ENCODE data around the gene NLRC3. TPM values are rescaled to one million over a fixed set of nuclear protein-coding genes. Genes with fewer than 3 reads are reported as not detected.

The NLRC3 gene
- total RNA-seq, 1 donor from 2014 or later, result 22.2 TPM

DNA sequence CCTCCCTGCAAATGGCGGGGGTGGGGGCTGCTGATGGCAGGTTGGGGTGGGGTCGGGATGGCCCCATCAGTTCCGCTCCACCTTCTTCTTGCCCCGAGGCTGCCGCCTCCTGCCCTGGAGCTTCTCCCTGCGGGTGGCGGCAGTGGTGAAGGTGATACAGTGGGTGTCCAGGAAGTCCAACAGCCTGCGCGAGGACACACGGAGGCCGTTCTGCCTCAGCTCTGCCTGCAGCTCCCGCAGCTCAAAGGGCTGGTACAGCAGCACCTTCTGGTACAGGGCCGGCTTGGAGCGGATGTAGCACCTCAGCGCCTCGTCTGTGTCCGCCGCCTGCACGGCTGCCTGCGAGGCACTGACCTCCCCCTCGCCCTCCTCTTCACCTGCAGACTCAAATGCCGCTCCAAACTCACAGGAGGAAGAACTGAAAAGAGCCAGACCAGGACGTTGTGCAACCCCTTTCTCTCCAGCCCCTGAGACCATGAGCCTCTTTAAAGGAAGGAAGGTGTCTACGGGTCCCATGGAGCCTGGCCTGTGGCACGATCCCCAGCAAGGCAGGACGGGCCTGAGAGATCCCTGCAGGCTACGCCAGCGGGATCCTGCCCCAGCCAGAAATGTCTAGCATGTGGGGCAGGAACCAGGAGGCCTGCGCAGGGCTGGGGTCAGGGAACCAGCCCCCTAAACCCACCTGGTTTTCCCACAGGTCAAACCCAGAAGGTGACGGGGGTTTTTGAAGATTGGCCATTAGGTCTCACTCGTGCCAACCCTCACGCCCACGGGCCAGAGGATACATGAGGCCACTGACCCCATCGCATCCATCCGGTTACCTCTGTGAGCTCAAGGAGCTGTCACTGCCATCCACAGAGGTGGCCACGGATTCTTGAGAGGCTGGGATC lies 5.3 kb upstream of the NLRC3 start:
- H3K27me3 Mint-ChIP-seq, result no peaks in the 10 kb centered on the region
- ChIA-PET POLR2A (interaction anchor here (0.6 kb wide), 1 partner anchor 558 kb away, joined by 10 read pairs; no protein-coding TSS in a partner anchor), CTCF (no interaction called here)
- DNase-seq (no peak), ATAC-seq (ENCODE audit: low read depth) (no peak)
- H3K4me1 Mint-ChIP-seq, result peaks cover 44% of the 10 kb centered on the region
- peaks cover 19% of the 10 kb centered on the region for H3K36me3 Mint-ChIP-seq (ENCODE audit: low read depth)
- TF ChIP-seq, protein P1, sequence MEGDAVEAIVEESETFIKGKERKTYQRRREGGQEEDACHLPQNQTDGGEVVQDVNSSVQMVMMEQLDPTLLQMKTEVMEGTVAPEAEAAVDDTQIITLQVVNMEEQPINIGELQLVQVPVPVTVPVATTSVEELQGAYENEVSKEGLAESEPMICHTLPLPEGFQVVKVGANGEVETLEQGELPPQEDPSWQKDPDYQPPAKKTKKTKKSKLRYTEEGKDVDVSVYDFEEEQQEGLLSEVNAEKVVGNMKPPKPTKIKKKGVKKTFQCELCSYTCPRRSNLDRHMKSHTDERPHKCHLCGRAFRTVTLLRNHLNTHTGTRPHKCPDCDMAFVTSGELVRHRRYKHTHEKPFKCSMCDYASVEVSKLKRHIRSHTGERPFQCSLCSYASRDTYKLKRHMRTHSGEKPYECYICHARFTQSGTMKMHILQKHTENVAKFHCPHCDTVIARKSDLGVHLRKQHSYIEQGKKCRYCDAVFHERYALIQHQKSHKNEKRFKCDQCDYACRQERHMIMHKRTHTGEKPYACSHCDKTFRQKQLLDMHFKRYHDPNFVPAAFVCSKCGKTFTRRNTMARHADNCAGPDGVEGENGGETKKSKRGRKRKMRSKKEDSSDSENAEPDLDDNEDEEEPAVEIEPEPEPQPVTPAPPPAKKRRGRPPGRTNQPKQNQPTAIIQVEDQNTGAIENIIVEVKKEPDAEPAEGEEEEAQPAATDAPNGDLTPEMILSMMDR (IDR thresholded peaks at IDR 0.05), result no peak
- no peaks in the 10 kb centered on the region for H3K9me3 Mint-ChIP-seq
- no peak overlapping the region for H3K4me3 Mint-ChIP-seq
- intact Hi-C loops (cut with micrococcal nuclease), result no loop called here
- H3K27ac Mint-ChIP-seq, result no peak overlapping the region

DNA sequence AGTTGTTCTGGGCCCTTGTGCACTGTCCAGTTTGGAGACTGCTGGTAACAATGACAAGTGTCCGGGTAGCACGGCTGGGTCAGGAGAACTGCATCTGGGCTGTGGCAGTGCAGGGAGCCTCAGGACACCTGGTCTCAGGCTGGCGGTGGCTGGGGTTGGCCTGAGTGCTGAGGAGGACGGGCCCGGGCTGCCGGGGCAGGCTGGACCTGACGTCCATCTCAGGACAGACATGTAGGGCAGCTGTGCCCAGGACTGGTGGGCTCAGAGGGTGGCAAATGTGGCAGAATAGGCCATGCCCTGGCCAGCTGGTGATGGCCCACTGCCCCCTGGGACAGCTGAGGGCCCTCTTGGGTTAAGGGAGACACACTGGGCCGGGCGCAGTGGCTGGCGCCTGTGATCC lies 4.2 kb upstream of the NLRC3 start:
- no peaks in the 10 kb centered on the region for H3K9me3 Mint-ChIP-seq
- CTCF ChIA-PET, result interaction anchor here (1.3 kb wide), 1 partner anchor 31 kb away, joined by 3 read pairs; no protein-coding TSS in a partner anchor
- no peak overlapping the region for H3K4me3 Mint-ChIP-seq
- H3K4me1 Mint-ChIP-seq, result peaks cover 46% of the 10 kb centered on the region
- peaks cover 22% of the 10 kb centered on the region for H3K36me3 Mint-ChIP-seq (ENCODE audit: low read depth)
- DNase-seq (no peak), ATAC-seq (ENCODE audit: low read depth) (no peak)
- H3K27me3 Mint-ChIP-seq, result no peaks in the 10 kb centered on the region
- H3K27ac Mint-ChIP-seq, result no peak overlapping the region
- TF ChIP-seq, protein P1 (IDR thresholded peaks at IDR 0.05), result no peak
- intact Hi-C loops (cut with micrococcal nuclease), result no loop called here
- POLR2A ChIA-PET, result no interaction called here

DNA sequence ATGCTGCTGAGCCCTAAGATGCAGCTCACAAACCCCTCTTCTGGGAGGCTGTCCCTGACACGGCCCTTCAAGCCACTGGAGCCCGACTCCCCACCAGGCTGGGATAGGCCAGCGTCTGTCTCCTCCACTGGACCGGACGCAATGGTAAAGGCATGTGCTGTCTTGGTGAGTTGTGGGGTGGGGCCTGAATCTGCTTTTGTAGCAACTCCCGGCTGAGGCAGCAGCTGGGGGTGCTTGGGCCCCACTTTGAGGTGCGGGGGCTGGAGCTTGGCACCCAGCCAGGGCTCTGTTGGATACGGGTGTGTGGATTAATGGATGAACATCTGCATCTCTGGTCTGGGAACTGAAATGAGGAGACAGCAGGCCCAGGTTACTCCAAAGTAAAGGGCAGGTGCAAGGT lies 3.5 kb upstream of the NLRC3 start:
- no peak for ATAC-seq (ENCODE audit: low read depth)
- intact Hi-C loops (cut with micrococcal nuclease), result no loop called here
- TF ChIP-seq, protein P1 (IDR thresholded peaks at IDR 0.05), result no peak
- Mint-ChIP-seq H3K4me1 (peaks cover 47% of the 10 kb centered on the region), H3K9me3 (no peaks in the 10 kb centered on the region), H3K4me3 (peak overlapping the region; percentile 46), H3K36me3 (ENCODE audit: low read depth) (peaks cover 22% of the 10 kb centered on the region), H3K27ac (peak overlapping the region; percentile 92), H3K27me3 (no peaks in the 10 kb centered on the region)
- DNase-seq, result no peak
- POLR2A ChIA-PET, result no interaction called here
- CTCF ChIA-PET, result interaction anchor here (1.3 kb wide), 1 partner anchor 32 kb away, joined by 3 read pairs; no protein-coding TSS in a partner anchor

DNA sequence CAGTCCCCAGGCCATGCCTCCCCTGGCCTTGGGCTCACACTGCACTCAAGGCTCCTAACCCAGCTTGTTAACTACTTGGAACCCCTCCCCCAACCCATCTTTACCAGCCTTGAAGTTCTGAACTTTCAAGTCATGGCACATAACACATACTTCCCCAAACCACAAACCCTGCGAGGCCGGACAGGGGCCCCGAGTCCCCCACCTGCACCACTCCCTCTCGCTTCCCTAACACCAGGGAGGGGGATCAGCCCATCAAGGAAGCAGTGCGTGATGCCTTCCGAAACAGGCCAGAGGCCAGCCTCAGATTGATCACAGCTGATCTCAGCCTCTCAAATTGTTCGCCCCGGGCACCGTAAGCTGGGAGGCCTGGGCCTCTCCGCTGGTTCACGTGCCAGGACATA lies 3.0 kb upstream of the NLRC3 start:
- Mint-ChIP-seq H3K36me3 (ENCODE audit: low read depth) (peaks cover 22% of the 10 kb centered on the region), H3K27ac (peak overlapping the region; percentile 92), H3K4me3 (peak overlapping the region; percentile 46), H3K9me3 (no peaks in the 10 kb centered on the region), H3K4me1 (peaks cover 51% of the 10 kb centered on the region), H3K27me3 (no peaks in the 10 kb centered on the region)
- POLR2A ChIA-PET, result interaction anchor here (1.2 kb wide), 1 partner anchor 297 kb away, joined by 3 read pairs; the partner anchor contains the start of gene ZNF263
- TF ChIP-seq, protein P1 (IDR thresholded peaks at IDR 0.05), result no peak
- CTCF ChIA-PET, result interaction anchor here (1.3 kb wide), 1 partner anchor 32 kb away, joined by 3 read pairs; no protein-coding TSS in a partner anchor
- ATAC-seq (ENCODE audit: low read depth), result no peak
- DNase-seq, result no peak
- intact Hi-C loops (cut with micrococcal nuclease), result no loop called here

DNA sequence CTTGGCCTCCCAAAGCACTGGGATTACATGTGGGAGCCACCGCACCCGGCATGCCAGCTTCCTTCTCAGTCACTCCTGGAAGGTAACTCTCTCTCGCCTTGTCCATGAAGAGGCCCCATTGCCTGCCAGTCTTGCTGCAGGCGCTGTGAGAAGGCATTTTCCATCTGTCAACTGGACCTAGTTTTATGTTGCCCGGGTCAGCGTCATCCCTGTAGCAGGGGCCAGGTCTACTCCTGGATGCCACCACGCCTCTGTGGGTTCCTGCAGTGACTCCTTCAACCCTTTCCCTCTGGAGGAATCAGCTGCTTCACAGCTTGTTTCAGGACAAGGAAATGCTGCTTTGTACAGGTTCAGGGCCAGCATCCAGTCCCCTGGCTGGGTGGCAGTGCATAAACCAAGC lies 2.6 kb upstream of the NLRC3 start:
- CTCF ChIA-PET, result interaction anchor here (1.3 kb wide), 1 partner anchor 33 kb away, joined by 3 read pairs; no protein-coding TSS in a partner anchor
- no peak for DNase-seq

More for the DNA sequence above, 2.6 kb upstream of the NLRC3 start:
- Mint-ChIP-seq H3K27me3 (no peaks in the 10 kb centered on the region), H3K9me3 (no peaks in the 10 kb centered on the region), H3K4me1 (peaks cover 55% of the 10 kb centered on the region), H3K36me3 (ENCODE audit: low read depth) (peaks cover 24% of the 10 kb centered on the region), H3K27ac (peak overlapping the region; percentile 92), H3K4me3 (peak overlapping the region; percentile 46)
- no peak for ATAC-seq (ENCODE audit: low read depth)
- POLR2A ChIA-PET, result interaction anchor here (0.5 to 1.2 kb wide), 2 partner anchors 297 to 827 kb away, joined by 3 to 4 read pairs; partner anchors contain the start of genes SRRM2 and ZNF263
- intact Hi-C loops (cut with micrococcal nuclease), result loop anchor here (2.0 kb wide), 1 partner anchor 53 kb away; no protein-coding TSS in a partner anchor
- TF ChIP-seq, protein P1 (IDR thresholded peaks at IDR 0.05), result no peak
